Natural killer cell (primary cell): ENCODE data around the gene VAMP8. TPM values are rescaled to one million over a fixed set of nuclear protein-coding genes. Genes with fewer than 3 reads are reported as not detected.
A peak's percentile ranks its signal among the peaks of the same experiment; 100 is the strongest.

Experiments
- ATAC-seq, 3 donors: fragments of 150-1000 bp in 2 of 3; fragments of 200-7000 bp in 1 of 3; cut with Tn5 transposase; 1 replicate in 1 of 3; 2 replicates in 2 of 3; pipeline ENCODE4 v1.10.0; 2021; ENCODE audit warnings: mild to moderate bottlenecking in 2 of 3, moderate library complexity in 2 of 3
- DNase-seq, 2 donors: peaks; one replicate each; pipeline versions ENCODE4 v3.0.0 to v3.0.0-alpha.2; 2013 to 2021; ENCODE audit warnings: mixed read lengths in 1 of 2
- H3K27ac ChIP-seq: one replicate; pipeline ENCODE4 v1.5.1; 2013; ENCODE audit warnings: mild to moderate bottlenecking, low read length
- H3K27me3 ChIP-seq: one replicate; pipeline ENCODE4 v1.6.1; 2013; ENCODE audit warnings: low read length; ENCODE audit not compliant: control insufficient read depth, insufficient read depth
- H3K36me3 ChIP-seq: one replicate; pipeline ENCODE4 v1.6.1; 2013; ENCODE audit warnings: low read length; ENCODE audit not compliant: control insufficient read depth, insufficient read depth
- H3K4me1 ChIP-seq: one replicate; pipeline ENCODE4 v1.6.1; 2013; ENCODE audit warnings: low read length; ENCODE audit not compliant: control insufficient read depth, insufficient read depth
- H3K4me3 ChIP-seq: one replicate; pipeline ENCODE4 v1.5.1; 2013; ENCODE audit warnings: low read length
- H3K9me3 ChIP-seq: one replicate; pipeline ENCODE4 v1.6.1; 2013; ENCODE audit warnings: low read length; ENCODE audit not compliant: control insufficient read depth, insufficient read depth
- H3K27ac Mint-ChIP-seq, 2 donors: one replicate each; pipeline ENCODE4 v1.8.0; 2022; ENCODE audit warnings: mild to moderate bottlenecking in 2 of 2, mixed read lengths in 2 of 2, moderate library complexity in 1 of 2
- H3K27me3 Mint-ChIP-seq, 2 donors: one replicate each; pipeline ENCODE4 v1.8.0; 2022; ENCODE audit warnings: low read depth in 2 of 2, mixed read lengths in 2 of 2
- H3K36me3 Mint-ChIP-seq: one replicate; pipeline ENCODE4 v1.8.0; 2022; ENCODE audit warnings: mixed read lengths
- H3K4me1 Mint-ChIP-seq, 2 donors: one replicate each; pipeline ENCODE4 v1.8.0; 2022; ENCODE audit warnings: mixed read lengths in 2 of 2
- H3K4me3 Mint-ChIP-seq: one replicate; pipeline ENCODE4 v1.8.0; 2022; ENCODE audit warnings: mild to moderate bottlenecking, moderate library complexity, mixed read lengths
- H3K9me3 Mint-ChIP-seq, 2 donors: one replicate each; pipeline ENCODE4 v1.8.0; 2022; ENCODE audit warnings: mixed read lengths in 2 of 2
- CTCF ChIP-seq: fragments of 200-600 bp; IDR thresholded peaks from one replicate; pipeline ENCODE4 v1.8.0; 2022; ENCODE audit warnings: antibody characterized with exemption
- WGBS: methylation state at CpG from one replicate; pipeline ENCODE4 v1.1.7; 2013; ENCODE audit warnings: missing lambda C conversion rate; ENCODE audit not compliant: insufficient coverage; 5-methylcytosine and 5-hydroxymethylcytosine counted together
- intact Hi-C: fragments of 100-400 bp; cut with micrococcal nuclease; formaldehyde crosslinking; loops from one replicate; pipeline ENCODE4 v1.14.2; 2022
- total RNA-seq, 4 donors: library from RNA; stranded (reverse); fragments of 120-200 nt in 1 of 4; gene quantifications; one replicate each; pipeline versions ENCODE4 v1.2.3 to v1.2.4, GENCODE V29; 2013 to 2022

The VAMP8 gene
- total RNA-seq, 3 donors from 2014 or later (not counting 1 experiment from before 2014, with no cell fraction given), result 105 to 116 (median 111) TPM

- Mint-ChIP-seq H3K27me3 (no peaks in the 10 kb centered on the region), H3K4me1 (peaks cover 34 to 47% of the 10 kb centered on the region in 2 donors), H3K27ac (peak overlapping the region; percentile 79 to 87), H3K9me3 (no peaks in the 10 kb centered on the region), H3K36me3 (no peaks in the 10 kb centered on the region), H3K4me3 (peak overlapping the region; percentile 87)
- H3K27ac ChIP-seq, result no peak overlapping the region
- H3K36me3 ChIP-seq, result peaks cover 14% of the 10 kb centered on the region
- H3K9me3 ChIP-seq, result no peaks in the 10 kb centered on the region
- H3K27me3 ChIP-seq, result no peaks in the 10 kb centered on the region
- ATAC-seq (no peak), DNase-seq (no peak)
- intact Hi-C loops, result no loop called here
- 65% methylated on average over 1 of the region's 1 CpG for WGBS
- no peak for TF ChIP-seq CTCF
- H3K4me3 ChIP-seq, result no peak overlapping the region
- peaks cover 30% of the 10 kb centered on the region for H3K4me1 ChIP-seq
Measured at GRCh38 chr2:85585781-85586105, 8.4 kb downstream of the VAMP8 start.

GRCh38 chr2:85588236-85588635, 10.8 kb downstream of the VAMP8 start:
- Mint-ChIP-seq H3K4me3 (no peak overlapping the region), H3K27ac (peak overlapping the region in 1 of 2 donors; percentile 56), H3K27me3 (no peaks in the 10 kb centered on the region), H3K36me3 (no peaks in the 10 kb centered on the region), H3K9me3 (no peaks in the 10 kb centered on the region), H3K4me1 (peaks cover 33 to 44% of the 10 kb centered on the region in 2 donors)
- DNase-seq (no peak), ATAC-seq (no peak)
- intact Hi-C loops, result no loop called here
- no peak overlapping the region for H3K4me3 ChIP-seq
- WGBS, result 59% methylated on average over 4 of the region's 4 CpGs
- no peak overlapping the region for H3K27ac ChIP-seq
- H3K27me3 ChIP-seq, result no peaks in the 10 kb centered on the region
- H3K4me1 ChIP-seq, result peaks cover 33% of the 10 kb centered on the region
- no peak for TF ChIP-seq CTCF
- no peaks in the 10 kb centered on the region for H3K36me3 ChIP-seq
- no peaks in the 10 kb centered on the region for H3K9me3 ChIP-seq

- Mint-ChIP-seq H3K27ac (peak overlapping the region in 1 of 2 donors; percentile 56), H3K4me1 (peaks cover 29 to 40% of the 10 kb centered on the region in 2 donors), H3K9me3 (no peaks in the 10 kb centered on the region), H3K36me3 (no peaks in the 10 kb centered on the region), H3K27me3 (no peaks in the 10 kb centered on the region), H3K4me3 (no peak overlapping the region)
- Histone ChIP-seq H3K9me3 (no peaks in the 10 kb centered on the region), H3K27ac (no peak overlapping the region), H3K4me1 (peaks cover 29% of the 10 kb centered on the region), H3K27me3 (no peaks in the 10 kb centered on the region), H3K36me3 (no peaks in the 10 kb centered on the region), H3K4me3 (no peak overlapping the region)
- DNase-seq (no peak), ATAC-seq (no peak)
- intact Hi-C loops, result no loop called here
- 68% methylated on average over 4 of the region's 4 CpGs for WGBS
- no peak for TF ChIP-seq CTCF
Measured at GRCh38 chr2:85588645-85589044, 11.3 kb downstream of the VAMP8 start.

GRCh38 chr2:85589181-85589580, 11.8 kb downstream of the VAMP8 start:
- ATAC-seq, result no peak
- intact Hi-C loops, result no loop called here
- Histone ChIP-seq H3K9me3 (no peaks in the 10 kb centered on the region), H3K4me1 (peaks cover 26% of the 10 kb centered on the region), H3K27ac (no peak overlapping the region), H3K36me3 (no peaks in the 10 kb centered on the region), H3K27me3 (no peaks in the 10 kb centered on the region), H3K4me3 (no peak overlapping the region)
- Mint-ChIP-seq H3K4me3 (no peak overlapping the region), H3K36me3 (no peaks in the 10 kb centered on the region), H3K27me3 (no peaks in the 10 kb centered on the region), H3K9me3 (no peaks in the 10 kb centered on the region), H3K4me1 (peaks cover 28 to 38% of the 10 kb centered on the region in 2 donors), H3K27ac (peak overlapping the region in 1 of 2 donors; percentile 56)
- no peak for TF ChIP-seq CTCF
- no peak for DNase-seq
- WGBS, result 97% methylated on average over 4 of the region's 4 CpGs
